DMS153 treated with DMSO at 0.1 percent for 48 hours (cell line): Measurements from ENCODE around the gene DENND1A.

Experiments used
- DNase-seq: peaks from one replicate; lab custom pipeline; 2025; ENCODE audit not compliant: unreplicated experiment; lab: John Stamatoyannopoulos, UW

Gene DENND1A

DNA sequence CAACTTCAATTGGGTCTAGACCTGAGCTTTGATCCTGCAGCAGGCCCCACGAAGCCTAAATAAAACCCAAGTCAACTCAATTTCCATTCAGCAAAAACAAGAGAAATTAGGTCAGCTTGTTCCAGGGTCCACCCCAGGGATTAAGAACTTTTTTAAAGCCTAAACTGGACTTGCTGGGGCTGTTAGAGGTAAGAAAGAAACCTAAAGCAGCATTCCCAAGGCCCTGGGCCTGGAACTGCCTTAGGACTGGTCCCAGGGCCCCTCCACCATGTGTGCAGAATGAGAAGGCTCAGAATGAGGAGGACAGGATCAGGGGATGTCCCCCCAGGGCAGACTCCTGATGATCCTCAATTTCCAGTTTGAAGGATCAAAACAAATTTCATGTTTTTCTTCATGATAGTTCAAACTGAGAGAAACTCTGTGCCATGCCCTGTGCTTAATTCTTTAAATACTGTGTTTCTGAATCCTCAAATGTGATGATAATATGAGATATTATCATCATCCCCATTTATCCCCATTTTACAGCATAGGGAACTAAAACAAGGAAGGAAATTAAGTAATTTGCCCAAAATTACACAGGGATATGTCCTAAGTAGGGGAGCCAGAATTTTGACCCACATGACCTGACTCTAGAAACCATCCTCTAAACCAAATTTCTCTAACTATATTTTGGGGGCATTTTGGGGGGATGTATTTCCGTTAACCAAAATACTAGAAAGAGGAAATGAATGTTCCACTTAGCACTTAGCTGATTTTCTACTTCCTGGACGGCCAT lies 64.5 kb downstream of the DENND1A start:
- no peak for DNase-seq

DNA sequence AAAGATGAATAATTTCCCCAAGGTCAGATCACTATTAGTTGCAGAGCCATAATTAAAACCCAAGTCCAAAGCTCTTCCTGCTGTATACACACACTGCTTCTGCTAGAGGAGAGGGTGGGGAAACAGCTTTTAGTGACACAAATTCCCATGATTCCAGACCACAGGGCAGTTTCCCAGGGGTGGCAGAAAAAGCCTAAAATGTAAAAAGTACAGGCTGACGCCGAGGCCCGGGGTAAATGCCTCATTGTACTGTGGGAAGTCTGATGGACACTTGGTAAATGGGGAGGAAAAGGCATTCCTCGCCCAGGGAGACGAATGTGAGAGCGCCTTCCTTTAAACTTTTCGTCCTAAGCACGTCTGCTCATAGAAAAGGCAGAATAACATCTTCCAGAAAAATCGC lies 65.7 kb downstream of the DENND1A start:
- DNase-seq = no peak

DNA sequence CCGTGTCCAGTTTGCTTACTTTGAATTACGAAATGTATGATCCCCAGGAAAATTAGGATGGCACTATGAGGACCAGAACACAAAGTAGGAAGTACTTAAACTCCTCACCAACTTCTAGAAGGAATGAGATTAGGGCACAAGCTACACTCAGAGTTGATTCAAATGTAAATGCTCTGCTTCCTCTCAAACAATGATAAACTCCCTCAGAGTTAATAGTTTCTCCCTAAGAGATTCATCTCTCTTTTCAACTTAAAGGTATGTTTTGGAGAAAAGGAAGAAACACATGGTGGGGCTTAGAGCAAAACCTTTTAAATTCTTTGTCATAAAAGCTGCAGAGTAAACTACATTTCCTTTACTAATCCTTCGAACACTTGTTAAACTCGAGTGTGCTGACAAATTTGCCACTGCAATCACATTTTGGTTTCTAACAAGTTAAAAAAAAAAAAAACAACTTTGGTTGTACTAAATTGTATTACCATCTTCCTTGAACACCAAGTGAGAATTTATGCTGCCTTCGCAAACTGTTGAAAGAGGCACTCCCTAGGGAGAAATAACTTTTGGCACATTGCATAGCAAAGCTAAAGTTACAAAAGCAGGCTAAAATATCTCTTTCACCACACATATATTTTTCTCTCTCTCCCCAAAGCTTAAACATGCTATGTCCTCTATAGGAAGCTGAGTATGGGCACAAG lies 66.6 kb downstream of the DENND1A start:
- DNase-seq = no peak

GRCh38 chr9:123861756-123862120 lies 68.2 kb downstream of the DENND1A start:
- DNase-seq = no peak

GRCh38 chr9:123861086-123861755 lies 68.7 kb downstream of the DENND1A start:
- DNase-seq = no peak

- no peak for DNase-seq
Measured at GRCh38 chr9:123860603-123861002, 69.3 kb downstream of the DENND1A start.

DNA sequence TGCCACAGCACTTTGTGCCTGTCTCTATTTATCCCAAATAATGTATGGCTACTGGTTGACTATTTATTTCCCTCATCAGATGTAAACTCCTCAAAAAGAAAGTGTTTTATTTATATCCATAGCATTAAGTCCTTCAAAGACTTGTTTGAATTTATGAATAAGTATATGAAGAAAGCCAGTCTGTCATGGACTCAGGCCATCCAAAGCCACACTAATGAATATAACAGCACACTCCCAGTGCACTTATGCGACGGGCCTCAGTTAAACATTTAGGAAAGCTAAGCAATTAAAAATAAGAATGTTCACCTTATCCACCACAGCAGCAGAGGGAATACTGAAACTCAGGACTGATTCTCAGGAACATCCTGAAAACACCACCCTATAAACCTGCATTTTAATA lies 77.5 kb downstream of the DENND1A start:
- no peak for DNase-seq

DNA sequence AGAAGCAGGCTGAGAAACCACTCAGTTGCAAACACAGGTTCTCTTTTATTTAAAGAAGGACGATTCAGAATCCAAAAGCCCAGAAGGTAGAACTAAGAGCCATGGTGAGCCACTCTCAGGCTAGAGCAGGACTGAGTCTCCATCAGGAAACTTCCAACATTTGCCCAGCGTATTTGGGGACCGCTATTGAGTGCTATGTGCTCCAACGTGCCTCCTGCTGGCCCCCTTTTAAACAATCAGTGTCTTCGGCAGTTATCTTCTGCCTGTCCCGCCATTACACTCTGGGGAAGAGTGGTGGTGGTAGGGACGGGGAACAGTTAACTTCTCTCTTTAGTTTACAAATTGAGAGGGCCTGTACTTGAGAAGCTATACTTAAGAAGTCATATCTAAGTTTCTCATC lies 78.1 kb downstream of the DENND1A start:
- no peak for DNase-seq

- DNase-seq = no peak
Measured at GRCh38 chr9:123848447-123849085, 81.4 kb downstream of the DENND1A start.

- no peak for DNase-seq
Measured at GRCh38 chr9:123846966-123847365, 83.0 kb downstream of the DENND1A start.

DNA sequence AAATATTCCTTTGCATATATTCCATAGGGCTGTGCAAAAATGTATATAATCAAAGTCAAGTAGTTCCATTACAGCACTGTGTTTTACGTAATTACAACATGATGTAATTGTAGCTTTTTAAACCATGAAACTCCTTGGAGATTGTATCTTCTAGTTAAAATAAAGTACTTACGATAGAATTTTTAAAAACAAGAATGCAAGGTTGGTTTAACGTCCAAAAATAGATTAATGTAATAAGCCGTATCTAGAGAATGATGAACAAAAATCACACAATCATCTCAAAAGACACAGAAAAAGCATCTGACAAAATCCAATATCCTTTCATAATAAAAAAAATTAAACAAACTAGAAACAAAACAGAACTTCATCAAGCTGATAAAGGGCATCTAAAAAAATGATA lies 86.2 kb downstream of the DENND1A start:
- DNase-seq = no peak

DNA sequence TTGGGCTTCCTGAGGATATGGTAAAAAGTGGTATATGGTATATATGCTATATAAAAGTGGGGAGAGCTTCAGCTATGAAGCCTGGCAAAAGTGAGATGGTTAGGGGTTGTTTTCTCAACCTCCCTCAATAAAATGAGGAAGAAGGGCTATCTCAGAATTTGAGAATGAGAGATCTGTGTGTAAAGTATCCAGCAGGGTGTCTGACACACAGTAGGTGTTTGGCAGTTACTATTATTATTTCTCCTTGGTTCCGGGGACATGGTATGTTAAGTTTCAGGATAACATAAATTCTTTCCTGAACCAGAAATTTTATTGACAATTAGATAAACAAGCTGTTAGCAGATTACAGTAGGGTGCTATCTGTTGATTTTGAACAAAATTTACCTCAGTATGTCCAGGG lies 94.1 kb downstream of the DENND1A start:
- DNase-seq = no peak

- DNase-seq = peak; percentile 61
Measured at GRCh38 chr9:123834889-123835562, 94.9 kb downstream of the DENND1A start.

DNA sequence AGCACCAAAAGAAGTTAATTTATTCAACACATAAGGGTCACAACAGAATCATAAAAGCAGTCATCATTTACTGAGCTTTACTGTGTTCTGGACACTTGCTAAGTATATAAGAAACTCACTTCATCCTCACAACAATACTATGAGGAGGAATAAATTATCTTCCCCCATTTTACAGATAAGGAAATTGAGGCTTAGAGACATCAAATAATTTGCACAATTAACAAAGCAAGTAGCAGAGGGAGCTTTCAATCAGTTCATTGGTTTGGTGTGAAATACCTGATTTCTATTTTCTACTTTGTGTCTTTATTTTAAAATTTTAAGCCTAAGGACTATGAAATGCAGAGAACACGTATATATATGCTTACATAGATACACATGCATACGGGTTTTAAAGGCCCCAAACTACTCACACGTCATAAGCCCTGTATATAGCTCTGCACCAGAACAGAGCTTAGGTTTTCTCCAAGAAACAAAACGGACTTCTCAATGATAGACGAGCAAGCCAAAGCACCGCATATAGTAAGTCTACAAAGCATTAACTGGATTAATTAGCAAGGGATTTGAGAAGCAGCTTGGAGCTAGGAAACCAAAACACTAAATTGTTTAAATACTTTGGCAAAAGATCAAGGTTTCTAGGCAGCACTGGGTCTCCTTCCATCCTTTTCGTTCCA lies 95.6 kb downstream of the DENND1A start:
- no peak for DNase-seq

DNA sequence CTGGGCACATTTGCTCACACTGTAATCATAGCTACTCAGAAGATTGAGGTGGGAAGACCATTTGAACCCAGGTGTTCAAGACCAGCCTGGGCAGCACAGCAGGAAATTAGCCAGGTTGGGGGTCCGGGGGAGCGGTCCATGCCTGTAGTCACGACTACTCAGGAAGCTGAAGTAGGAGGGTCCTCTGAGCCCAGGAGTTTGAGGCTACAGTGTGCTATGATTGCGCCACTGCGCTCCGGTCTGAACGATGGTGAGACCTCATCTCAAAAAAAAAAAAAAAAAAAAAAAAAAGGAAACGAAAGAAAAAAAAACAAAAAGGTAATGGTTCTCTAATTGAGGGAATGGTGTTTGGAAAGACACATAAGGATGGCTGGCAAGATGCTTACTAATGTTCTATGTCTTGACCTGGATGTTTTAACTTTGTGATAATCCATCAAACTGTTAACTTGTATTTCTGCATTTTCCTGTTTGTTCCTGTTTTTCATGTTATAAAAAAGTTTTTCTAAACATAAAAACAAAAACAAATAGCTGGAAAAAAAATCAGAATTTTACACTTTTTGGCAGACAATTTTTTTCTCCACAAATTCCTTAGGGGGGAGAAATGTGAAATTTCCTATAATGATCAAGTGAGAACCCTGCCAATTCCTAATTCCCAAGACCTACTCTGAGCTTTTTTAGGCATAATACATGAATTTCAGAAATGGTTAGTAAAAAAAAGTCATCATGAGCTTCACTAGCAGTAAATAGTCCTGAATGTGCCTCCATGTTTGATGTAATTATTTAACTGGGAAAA lies 96.9 kb downstream of the DENND1A start:
- DNase-seq = no peak

- DNase-seq = no peak
Measured at GRCh38 chr9:123832176-123832575, 97.8 kb downstream of the DENND1A start.

DNA sequence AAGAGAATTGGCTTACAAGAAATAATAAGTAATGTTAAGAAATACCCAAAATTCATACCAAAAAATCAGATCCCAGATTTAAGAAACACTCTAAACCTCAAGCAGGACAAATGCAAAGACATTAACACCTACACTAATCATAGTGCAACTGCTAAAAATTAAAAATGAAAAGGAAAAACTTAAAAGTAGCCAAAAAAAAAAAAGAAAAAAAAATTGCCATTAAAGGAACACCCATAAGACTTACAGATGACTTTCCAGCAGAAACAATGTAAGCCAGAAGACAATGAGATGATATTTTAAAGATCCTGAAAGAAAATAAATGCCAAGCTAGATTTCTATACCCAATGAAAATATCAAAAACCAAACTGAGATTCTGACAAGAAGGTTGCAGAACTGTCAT lies 101.5 kb downstream of the DENND1A start:
- DNase-seq = no peak

DNA sequence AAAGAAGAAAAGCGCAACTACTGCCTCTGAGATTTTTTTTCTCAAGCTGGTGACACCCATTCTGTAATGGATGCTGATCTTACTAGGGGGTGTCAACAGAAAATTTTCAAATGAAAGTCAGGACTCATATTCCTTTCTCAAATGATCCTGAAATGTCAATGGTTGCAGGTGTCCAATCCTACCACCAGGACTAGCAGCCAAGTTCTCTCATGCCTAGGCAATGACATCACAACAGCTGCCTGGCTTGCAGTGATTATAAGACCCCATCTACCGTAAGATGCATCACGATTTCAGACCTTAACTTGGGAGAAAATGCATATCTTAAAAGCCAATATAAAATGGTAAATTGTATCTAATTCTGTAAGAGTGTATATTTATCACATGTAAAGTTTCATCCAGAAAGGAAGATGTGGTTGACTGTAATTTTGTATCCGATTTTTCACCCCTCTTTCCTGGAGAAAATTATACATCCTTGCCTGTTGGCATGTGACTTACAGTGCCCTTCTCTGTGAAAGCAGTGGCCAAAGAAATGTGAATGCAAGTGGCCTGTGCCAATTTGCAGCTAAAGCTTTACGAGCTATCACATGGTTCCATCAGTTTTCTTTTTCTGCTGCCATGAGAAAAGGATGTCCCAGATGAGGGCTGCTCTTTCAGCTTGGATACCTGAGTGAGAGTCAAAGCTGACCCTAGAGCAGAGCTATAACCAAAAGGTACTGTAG lies 104.4 kb downstream of the DENND1A start:
- DNase-seq = no peak
